Lower leg skin (tissue), 3 donors: ENCODE data around the gene NARS2.

Experiments used
- CTCF ChIP-seq, 3 donors: fragments of 450-650 bp; IDR thresholded peaks; one replicate each; pipeline ENCODE4 v1.5.1; 2016; ENCODE audit warnings: antibody characterized with exemption in 3 of 3, mild to moderate bottlenecking in 3 of 3, moderate library complexity in 2 of 3
- POLR2A ChIP-seq, 2 donors: fragments of 450-650 bp; IDR thresholded peaks; one replicate each; pipeline ENCODE4 v1.6.1; 2016 to 2017; ENCODE audit warnings: antibody characterized with exemption in 2 of 2, mild to moderate bottlenecking in 1 of 2, moderate library complexity in 1 of 2

- TF ChIP-seq POLR2A (IDR thresholded peaks at IDR 0.05) = no peak
- TF ChIP-seq CTCF (IDR thresholded peaks at IDR 0.05) = no peak
These were observed 128.5 kb downstream of the NARS2 start for GRCh38 chr11:78446210-78446609.
